ENCODE measurements around the gene CDC25C. TPM values are rescaled to one million over a fixed set of nuclear protein-coding genes. Genes with fewer than 3 reads are reported as not detected.
A peak's percentile ranks its signal among the peaks of the same experiment; 100 is the strongest.

The CDC25C gene
- total RNA-seq, 1 experiment from 2014 or later, result 18.8 TPM

- Mint-ChIP-seq H3K27ac (no peak overlapping the region), H3K4me3 (no peak overlapping the region), H3K27me3 (ENCODE audit: low read depth) (no peaks in the 10 kb centered on the region), H3K4me1 (no peaks in the 10 kb centered on the region), H3K36me3 (peaks cover 4% of the 10 kb centered on the region; the same call in 1 of the 2 replicates), H3K9me3 (no peaks in the 10 kb centered on the region)
- CTCF ChIA-PET, result no interaction called here
- ATAC-seq (no peak), DNase-seq (ENCODE audit: low spot score) (no peak)
- POLR2A ChIA-PET, result no interaction called here
- no peak for TF ChIP-seq ZNF416 (CRISPR knock-in tag; IDR thresholded peaks at IDR 0.05)
- TF ChIP-seq FOXK1 (CRISPR knock-in tag; IDR thresholded peaks at IDR 0.05), result no peak
- TF ChIP-seq ZNF232 (CRISPR knock-in tag; IDR thresholded peaks at IDR 0.05), result no peak
- no peak for TF ChIP-seq KAT7 (CRISPR knock-in tag; IDR thresholded peaks at IDR 0.05; ENCODE audit: borderline replicate concordance)
- no peak for TF ChIP-seq ZSCAN18 (CRISPR knock-in tag; IDR thresholded peaks at IDR 0.05)
- no peak for TF ChIP-seq GRHL2 (CRISPR knock-in tag; IDR thresholded peaks at IDR 0.05; ENCODE audit: insufficient replicate concordance, severe bottlenecking)
- TF ChIP-seq NFATC4 (CRISPR knock-in tag; IDR thresholded peaks at IDR 0.05), result no peak
- no peak for TF ChIP-seq ZNF121 (CRISPR knock-in tag; IDR thresholded peaks at IDR 0.05)
- TF ChIP-seq CREM (CRISPR knock-in tag; IDR thresholded peaks at IDR 0.05), result no peak
- no peak for TF ChIP-seq FOXP4 (CRISPR knock-in tag; IDR thresholded peaks at IDR 0.05)
- no peak for TF ChIP-seq MYBL2 (CRISPR knock-in tag; IDR thresholded peaks at IDR 0.05)
Measured at GRCh38 chr5:138287246-138287645, 44.4 kb downstream of the CDC25C start.

- DNase-seq (ENCODE audit: low spot score), result peak; percentile 57
- POLR2A ChIA-PET, result interaction anchor here (0.6 kb wide), 2 partner anchors 104 to 169 kb away, joined by 3 read pairs; partner anchors contain the start of genes BRD8 and KIF20A
- Mint-ChIP-seq H3K27me3 (ENCODE audit: low read depth) (no peaks in the 10 kb centered on the region), H3K4me1 (no peaks in the 10 kb centered on the region), H3K4me3 (no peak overlapping the region), H3K27ac (no peak overlapping the region), H3K36me3 (peaks cover 4% of the 10 kb centered on the region; the same call in 1 of the 2 replicates), H3K9me3 (no peaks in the 10 kb centered on the region)
- TF ChIP-seq ZBTB21 (CRISPR knock-in tag; IDR thresholded peaks at IDR 0.05; ENCODE audit: borderline replicate concordance), result no peak
- 0 out of 2 replicates have a peak, but pooled peaks have one; percentile 17 for TF ChIP-seq MAX (CRISPR knock-in tag; IDR thresholded peaks at IDR 0.05)
- TF ChIP-seq IRF2 (CRISPR knock-in tag; IDR thresholded peaks at IDR 0.05; ENCODE audit: borderline replicate concordance, low read depth), result no peak
- TF ChIP-seq CDX4 (CRISPR knock-in tag; IDR thresholded peaks at IDR 0.05; ENCODE audit: borderline replicate concordance), result no peak
- ATAC-seq, result peak; percentile 95
- CTCF ChIA-PET, result interaction anchor here (0.6 to 2.4 kb wide), 19 partner anchors 9 to 201 kb away, joined by 3 to 26 read pairs (median 5); partner anchors contain the start of genes CDC23, CDC25C, GFRA3 and KDM3B
Measured at GRCh38 chr5:138282920-138283742, 48.5 kb downstream of the CDC25C start.

- no peak for ATAC-seq
- no peak for DNase-seq (ENCODE audit: low spot score)
- Mint-ChIP-seq H3K9me3 (no peaks in the 10 kb centered on the region), H3K4me3 (no peak overlapping the region), H3K27me3 (ENCODE audit: low read depth) (peaks cover 13% of the 10 kb centered on the region), H3K36me3 (no peaks in the 10 kb centered on the region; the same call in 1 of the 2 replicates), H3K27ac (no peak overlapping the region), H3K4me1 (no peaks in the 10 kb centered on the region)
- POLR2A ChIA-PET, result interaction anchor here (0.6 kb wide), 1 partner anchor 11 kb away, joined by 3 read pairs; no protein-coding TSS in a partner anchor
- TF ChIP-seq ZNF121 (CRISPR knock-in tag; IDR thresholded peaks at IDR 0.05) (peak; percentile 78; the same call in 1 of the 2 replicates), ERG (CRISPR knock-in tag; IDR thresholded peaks at IDR 0.05) (no peak)
- CTCF ChIA-PET, result interaction anchor here (0.6 to 0.8 kb wide), 3 partner anchors 55 to 289 kb away, joined by 3 to 4 read pairs (median 3); no protein-coding TSS in a partner anchor
Measured at GRCh38 chr5:138280915-138281314, 50.7 kb downstream of the CDC25C start.

Data from WTC11 (cell line).